GM19099 (cell line): ENCODE measurements around the gene PLPP7.

Experiments
- POLR2A ChIP-seq: IDR thresholded peaks from 3 replicates; pipeline ENCODE4 v1.6.1; 2011; ENCODE audit warnings: low read depth; ENCODE audit not compliant: insufficient read length; ENCODE audit errors: extremely low read depth

Gene PLPP7

GRCh38 chr9:131289301-131290035 lies at the start of gene PLPP7:
Gene PLPP7 (plus strand): TSS chr9:131289723. CDS start chr9:131289998, 275 bp downstream.
- no peak for TF ChIP-seq POLR2A

GRCh38 chr9:131240047-131240921 lies 49.2 kb upstream of the PLPP7 start:
- no peak for TF ChIP-seq POLR2A

- no peak for TF ChIP-seq POLR2A
Measured at GRCh38 chr9:131246618-131247017, 42.9 kb upstream of the PLPP7 start.

GRCh38 chr9:131252120-131252519 lies 37.4 kb upstream of the PLPP7 start:
- TF ChIP-seq POLR2A, result no peak

GRCh38 chr9:131253891-131254491 lies 35.5 kb upstream of the PLPP7 start:
- TF ChIP-seq POLR2A, result no peak

- TF ChIP-seq POLR2A, result no peak
Measured at GRCh38 chr9:131254626-131255025, 34.9 kb upstream of the PLPP7 start.

- no peak for TF ChIP-seq POLR2A
Measured at GRCh38 chr9:131255676-131256197, 33.8 kb upstream of the PLPP7 start.

GRCh38 chr9:131257266-131258025 lies 32.1 kb upstream of the PLPP7 start:
- no peak for TF ChIP-seq POLR2A

GRCh38 chr9:131258186-131258585 lies 31.3 kb upstream of the PLPP7 start:
- TF ChIP-seq POLR2A, result no peak

- no peak for TF ChIP-seq POLR2A
Measured at GRCh38 chr9:131258698-131259431, 30.7 kb upstream of the PLPP7 start.

- no peak for TF ChIP-seq POLR2A
Measured at GRCh38 chr9:131259432-131259898, 30.1 kb upstream of the PLPP7 start.

GRCh38 chr9:131259916-131260597 lies 29.5 kb upstream of the PLPP7 start:
- TF ChIP-seq POLR2A, result no peak

- TF ChIP-seq POLR2A, result no peak
Measured at GRCh38 chr9:131260751-131261452, 28.6 kb upstream of the PLPP7 start.
